ENCODE data around the gene SLC31A2. TPM values are rescaled to one million over a fixed set of nuclear protein-coding genes. Genes with fewer than 3 reads are reported as not detected.
"Not testable (repeated sequence)": the region's sequence is repeated elsewhere in the genome, so short reads cannot be mapped to it uniquely, and the experiment has no call there.

SLC31A2 gene
- 7.3 and 9.8 TPM in 2 replicates for total RNA-seq (2014; rRNA removed; shearing (Covaris generic))

GRCh38 chr9:113150670-113151611, at the start of gene SLC31A2:
Gene SLC31A2, plus strand, starts transcription at chr9:113151007. Its CDS starts 68 bp downstream, at chr9:113151075.
- peak; percentile 72 for DNase-seq (ENCODE audit: low spot score)

- DNase-seq (ENCODE audit: low spot score), result not testable (repeated sequence)
Measured at GRCh38 chr9:113105345-113105744, 45.5 kb upstream of the SLC31A2 start.

- DNase-seq (ENCODE audit: low spot score), result peak; percentile 14
Measured at GRCh38 chr9:113111065-113111951, 39.5 kb upstream of the SLC31A2 start.

GRCh38 chr9:113112706-113113510, 37.9 kb upstream of the SLC31A2 start:
- DNase-seq (ENCODE audit: low spot score), result not testable (repeated sequence)

GRCh38 chr9:113118829-113119228, 32.0 kb upstream of the SLC31A2 start:
- DNase-seq (ENCODE audit: low spot score), result not testable (repeated sequence)

GRCh38 chr9:113125386-113126035, 25.3 kb upstream of the SLC31A2 start:
- no peak for DNase-seq (ENCODE audit: low spot score)

- DNase-seq (ENCODE audit: low spot score), result no peak
Measured at GRCh38 chr9:113129466-113129865, 21.3 kb upstream of the SLC31A2 start.

GRCh38 chr9:113129884-113130283, 20.9 kb upstream of the SLC31A2 start:
- no peak for DNase-seq (ENCODE audit: low spot score)

- no peak for DNase-seq (ENCODE audit: low spot score)
Measured at GRCh38 chr9:113131689-113132151, 19.1 kb upstream of the SLC31A2 start.

GRCh38 chr9:113137196-113138168, 13.3 kb upstream of the SLC31A2 start:
- no peak for DNase-seq (ENCODE audit: low spot score)

GRCh38 chr9:113138760-113139159, 12.0 kb upstream of the SLC31A2 start:
- no peak for DNase-seq (ENCODE audit: low spot score)

GRCh38 chr9:113139225-113139829, 11.5 kb upstream of the SLC31A2 start:
- no peak for DNase-seq (ENCODE audit: low spot score)

- DNase-seq (ENCODE audit: low spot score), result no peak
Measured at GRCh38 chr9:113139953-113140352, 10.9 kb upstream of the SLC31A2 start.

- DNase-seq (ENCODE audit: low spot score), result not testable (repeated sequence)
Measured at GRCh38 chr9:113140896-113141295, 9.9 kb upstream of the SLC31A2 start.

GRCh38 chr9:113143432-113144227, 7.2 kb upstream of the SLC31A2 start:
- DNase-seq (ENCODE audit: low spot score), result no peak

- no peak for DNase-seq (ENCODE audit: low spot score)
Measured at GRCh38 chr9:113148372-113148705, 2.5 kb upstream of the SLC31A2 start.

GRCh38 chr9:113148781-113149510, 1.9 kb upstream of the SLC31A2 start:
- no peak for DNase-seq (ENCODE audit: low spot score)

GRCh38 chr9:113149561-113149960, 1.2 kb upstream of the SLC31A2 start:
- not testable (repeated sequence) for DNase-seq (ENCODE audit: low spot score)
